HUDEP-2 (cell line): ENCODE measurements around the gene STARD3.

Experiments used
- DNase-seq, 76 experiments: peaks; one replicate each; lab custom pipeline; 2025; ENCODE audit not compliant: unreplicated experiment in 76 of 76; lab: John Stamatoyannopoulos, UW

Gene STARD3

GRCh38 chr17:39655105-39655504, 18.2 kb downstream of the STARD3 start:
- DNase-seq = no peak

DNA sequence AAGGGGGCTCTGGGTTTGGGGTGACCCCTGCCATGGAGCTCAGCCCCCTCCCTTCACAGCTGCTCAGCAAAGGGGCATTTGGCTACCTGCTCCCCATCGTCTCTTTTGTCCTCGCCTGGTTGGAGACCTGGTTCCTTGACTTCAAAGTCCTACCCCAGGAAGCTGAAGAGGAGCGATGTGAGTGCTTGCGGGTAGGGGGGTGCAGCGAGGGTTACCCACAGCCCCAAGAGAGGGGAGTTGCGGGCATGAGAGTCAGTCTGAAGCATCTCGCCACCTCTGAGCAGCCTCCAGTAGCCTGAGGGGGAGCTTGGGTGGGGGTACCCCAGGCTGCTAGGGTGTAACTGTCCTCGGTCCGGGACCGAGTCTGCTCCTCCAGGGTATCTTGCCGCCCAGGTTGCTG, 21.4 kb downstream of the STARD3 start:
- DNase-seq = no peak

DNA sequence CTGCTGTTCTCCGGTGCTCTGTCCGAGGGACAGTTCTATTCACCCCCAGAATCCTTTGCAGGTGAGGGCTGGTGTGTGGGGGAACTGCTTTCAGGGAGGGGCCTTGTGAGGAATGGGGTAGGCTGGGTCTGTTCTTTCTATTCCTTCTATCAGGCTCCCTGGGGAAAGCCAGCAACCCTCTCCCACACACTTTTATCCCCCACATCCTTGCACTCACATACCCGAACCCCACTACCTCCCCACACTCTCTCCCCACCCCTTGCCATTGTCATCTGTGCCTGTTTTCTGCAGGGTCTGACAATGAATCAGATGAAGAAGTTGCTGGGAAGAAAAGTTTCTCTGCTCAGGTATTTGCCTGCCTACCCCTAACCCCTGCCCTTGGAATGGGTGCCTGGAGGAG, 21.8 kb downstream of the STARD3 start:
- no peak for DNase-seq

GRCh38 chr17:39659279-39660010, 22.5 kb downstream of the STARD3 start:
- DNase-seq = no peak

DNA sequence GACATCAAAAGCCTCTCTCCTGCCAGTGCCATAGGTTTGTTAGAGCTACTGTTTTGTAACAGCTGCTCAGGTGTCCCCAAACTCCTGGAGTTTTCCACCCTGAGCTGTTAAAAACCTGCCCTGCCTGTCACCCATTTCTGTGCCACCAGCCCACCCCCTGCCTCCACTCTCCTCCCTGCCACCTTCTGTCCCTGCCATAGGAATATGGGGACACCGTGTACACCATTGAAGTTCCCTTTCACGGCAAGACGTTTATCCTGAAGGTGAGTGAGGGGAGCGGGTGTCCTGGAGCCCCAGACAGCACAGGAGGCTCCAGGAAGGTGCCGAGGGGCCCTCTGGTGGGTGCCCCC, 23.0 kb downstream of the STARD3 start:
- no peak for DNase-seq

- no peak for DNase-seq
These were observed 23.7 kb downstream of the STARD3 start for GRCh38 chr17:39660397-39661385.

DNA sequence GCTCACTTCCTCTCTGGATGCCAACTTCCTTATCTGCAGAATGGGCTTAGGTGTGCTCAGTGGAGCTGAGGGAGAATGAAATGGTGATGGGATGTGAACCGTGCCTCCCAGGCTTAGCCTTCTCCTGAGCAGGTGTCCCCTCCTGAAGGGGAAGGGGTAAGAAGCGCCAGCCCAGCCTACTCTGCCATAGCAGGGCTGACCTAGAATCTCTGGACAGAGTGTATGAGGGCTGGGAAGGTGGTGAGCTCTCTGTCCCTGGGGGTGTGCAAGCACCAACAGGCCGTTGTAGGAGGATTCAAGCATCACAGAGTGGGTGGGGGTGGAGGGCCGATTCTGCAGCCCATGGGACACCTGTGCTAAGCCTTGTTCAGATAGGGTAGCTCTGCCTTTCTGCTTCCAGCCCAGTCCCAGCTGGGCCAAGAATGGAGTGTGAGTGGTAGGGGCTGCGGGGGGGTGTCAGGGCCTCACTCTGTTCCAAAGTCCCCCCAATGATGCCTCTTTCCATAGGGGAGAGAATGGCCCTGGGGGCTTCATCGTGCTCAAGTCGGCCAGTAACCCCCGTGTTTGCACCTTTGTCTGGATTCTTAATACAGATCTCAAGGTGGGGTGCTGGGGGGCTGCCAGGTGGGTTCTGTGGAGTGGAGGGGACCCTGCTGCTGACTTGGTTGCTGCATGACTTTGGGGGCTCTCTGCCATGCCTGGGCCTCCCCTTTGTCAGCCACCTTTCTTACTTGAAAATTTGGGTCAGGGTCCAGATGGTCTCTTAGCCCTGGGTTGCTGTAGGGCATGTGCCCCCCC, 25.0 kb downstream of the STARD3 start:
- no peak for DNase-seq

- DNase-seq = peak in 25 of 76 experiments; percentile 15 to 60 (median 32)
These were observed 25.8 kb downstream of the STARD3 start for GRCh38 chr17:39662551-39663339.

- no peak for DNase-seq
These were observed 26.4 kb downstream of the STARD3 start for GRCh38 chr17:39663340-39663687.

GRCh38 chr17:39663688-39664580, 27.0 kb downstream of the STARD3 start:
- peak in 56 of 76 experiments; percentile 18 to 75 (median 58) for DNase-seq

DNA sequence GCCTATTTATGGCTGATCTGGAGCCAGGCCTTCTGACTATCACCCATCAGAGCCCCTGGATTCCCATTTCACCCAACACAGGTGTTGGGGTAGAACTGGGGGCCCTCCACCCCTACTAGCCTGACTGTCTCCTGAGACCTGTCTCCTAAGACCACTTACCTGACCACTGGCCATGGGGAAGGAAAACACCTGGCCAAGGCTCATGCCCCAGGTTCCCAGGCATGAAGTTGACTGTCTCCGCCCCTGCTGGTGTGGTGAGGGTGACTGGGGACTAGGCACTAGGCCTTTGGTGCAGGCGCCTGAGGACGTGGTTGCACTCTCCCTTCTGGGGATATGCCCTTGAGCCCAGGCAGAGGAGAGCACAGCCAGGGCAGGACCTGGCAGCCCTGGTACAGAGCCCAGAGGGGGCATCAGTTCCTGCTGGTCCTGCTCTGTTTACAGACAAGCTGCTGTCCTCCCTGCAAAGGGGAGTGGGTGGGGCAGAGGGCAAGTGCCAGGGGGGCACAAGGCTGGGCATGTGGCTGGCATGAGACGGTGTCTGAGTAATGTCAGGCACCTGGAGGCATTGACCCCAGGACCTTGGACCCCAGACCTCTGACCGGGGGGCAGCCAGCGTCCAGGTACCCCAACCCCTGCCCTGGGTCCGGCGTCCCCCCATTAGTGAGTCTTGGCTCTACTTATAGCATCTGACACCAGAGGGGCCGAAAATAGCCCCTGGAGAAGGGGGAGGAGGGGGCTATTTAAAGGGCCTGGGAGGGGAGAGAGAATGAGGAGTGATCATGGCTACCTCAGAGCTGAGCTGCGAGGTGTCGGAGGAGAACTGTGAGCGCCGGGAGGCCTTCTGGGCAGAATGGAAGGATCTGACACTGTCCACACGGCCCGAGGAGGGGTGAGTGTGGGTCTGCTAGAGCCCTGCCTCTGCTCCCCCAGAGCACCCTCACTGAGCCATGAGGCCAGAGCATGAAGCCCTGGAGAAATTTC, 27.9 kb downstream of the STARD3 start, which contains the start of gene TCAP:
Gene TCAP (plus strand): TSS at position 769 of the 981 bp plus-strand sequence. CDS start 11 bp downstream, at position 780.
- DNase-seq = peak in 17 of 76 experiments; percentile 8 to 52 (median 24)

DNA sequence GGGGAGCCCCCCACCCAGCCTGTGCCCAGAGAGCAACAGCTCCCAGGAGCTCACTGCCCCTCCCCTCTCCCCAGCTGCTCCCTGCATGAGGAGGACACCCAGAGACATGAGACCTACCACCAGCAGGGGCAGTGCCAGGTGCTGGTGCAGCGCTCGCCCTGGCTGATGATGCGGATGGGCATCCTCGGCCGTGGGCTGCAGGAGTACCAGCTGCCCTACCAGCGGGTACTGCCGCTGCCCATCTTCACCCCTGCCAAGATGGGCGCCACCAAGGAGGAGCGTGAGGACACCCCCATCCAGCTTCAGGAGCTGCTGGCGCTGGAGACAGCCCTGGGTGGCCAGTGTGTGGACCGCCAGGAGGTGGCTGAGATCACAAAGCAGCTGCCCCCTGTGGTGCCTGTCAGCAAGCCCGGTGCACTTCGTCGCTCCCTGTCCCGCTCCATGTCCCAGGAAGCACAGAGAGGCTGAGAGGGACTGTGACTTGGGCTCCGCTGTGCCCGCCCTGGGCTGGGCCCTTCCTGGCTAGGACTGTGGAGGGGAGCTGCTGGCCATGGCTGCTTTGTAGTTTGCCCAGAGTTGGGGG, 28.8 kb downstream of the STARD3 start:
- DNase-seq = peak in 16 of 76 experiments; percentile 11 to 42 (median 30)

DNA sequence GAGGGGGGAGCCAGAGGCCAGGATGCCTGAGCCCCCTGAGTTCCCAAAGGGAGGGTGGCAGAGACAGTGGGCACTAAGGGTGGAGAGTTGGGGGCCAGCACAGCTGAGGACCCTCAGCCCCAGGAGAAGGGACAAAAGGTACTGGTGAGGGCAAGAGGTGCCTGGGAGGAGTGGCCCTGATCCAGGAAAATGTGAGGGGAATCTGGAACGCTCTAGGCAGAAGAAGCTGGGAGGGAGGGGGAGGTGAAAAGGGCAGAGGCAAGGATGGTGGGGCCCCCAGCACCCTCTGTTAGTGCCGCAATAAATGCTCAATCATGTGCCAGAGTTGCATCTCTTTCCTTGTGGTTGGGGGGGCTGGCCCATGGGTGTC, 29.3 kb downstream of the STARD3 start:
- DNase-seq = no peak

DNA sequence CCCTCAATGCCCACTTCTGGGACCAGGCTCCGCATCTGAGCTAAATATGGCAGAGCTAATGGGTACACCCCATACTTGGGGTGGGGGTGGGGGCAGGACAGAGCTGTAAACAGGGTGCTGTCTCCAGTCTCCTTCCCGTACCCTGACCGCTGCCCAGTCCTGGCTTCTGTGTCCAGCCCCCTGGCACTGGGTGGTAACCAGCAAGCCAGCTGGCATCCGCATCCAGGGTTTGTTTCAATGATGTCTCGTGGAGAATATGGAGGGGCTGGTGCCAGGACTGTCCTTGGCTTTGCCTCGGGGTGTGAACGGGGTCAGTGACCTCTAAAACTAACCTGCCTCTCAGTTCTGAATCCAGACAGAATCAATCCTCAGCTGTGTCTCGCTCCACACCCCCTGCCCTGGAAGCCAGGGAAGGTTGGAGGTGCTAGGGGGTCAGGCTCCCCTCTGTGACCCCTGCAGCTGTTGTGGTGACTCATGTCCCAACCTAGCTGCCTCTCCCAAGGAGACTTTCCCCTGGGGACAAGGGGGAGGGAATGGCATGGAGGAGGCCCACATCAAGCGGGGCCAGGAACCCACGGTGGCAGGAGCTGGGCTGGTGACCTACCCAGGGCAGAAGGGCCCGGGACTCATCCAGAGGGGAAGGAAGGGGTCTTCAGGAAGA, 29.8 kb downstream of the STARD3 start:
- peak in 14 of 76 experiments; percentile 22 to 54 (median 42) for DNase-seq

DNA sequence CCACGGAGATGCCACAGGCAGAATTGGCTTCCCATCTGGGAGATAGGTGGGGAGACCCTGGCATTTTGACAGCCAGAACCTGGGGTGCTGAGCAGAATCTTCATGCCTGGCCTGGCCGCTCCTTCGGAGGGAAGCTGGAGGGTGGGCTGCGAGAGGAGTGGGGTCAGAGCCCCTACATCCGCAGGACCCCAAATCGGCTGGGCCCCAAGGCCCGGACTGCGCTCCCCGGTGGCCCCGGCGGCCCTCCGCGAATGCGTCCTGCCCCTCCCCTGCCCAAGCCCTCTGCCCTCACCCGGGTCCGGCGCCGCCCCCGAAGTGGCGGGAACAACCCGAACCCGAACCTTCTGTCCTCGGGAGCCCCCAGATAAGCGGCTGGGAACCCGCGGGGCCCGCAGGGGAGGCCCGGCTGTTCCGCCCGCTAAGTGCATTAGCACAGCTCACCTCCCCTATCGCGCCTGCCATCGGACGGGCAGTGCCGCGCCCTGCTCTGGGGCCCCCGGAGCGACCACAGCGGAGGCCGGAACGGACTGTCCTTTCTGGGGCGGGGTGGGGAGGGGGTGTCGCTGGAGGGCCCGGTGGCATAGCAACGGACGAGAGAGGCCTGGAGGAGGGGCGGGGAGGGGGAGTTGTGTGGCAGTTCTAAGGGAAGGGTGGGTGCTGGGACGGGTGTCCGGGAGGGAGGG, 30.5 kb downstream of the STARD3 start:
- DNase-seq = peak in 74 of 76 experiments; percentile 32 to 97 (median 88)
